Measurements from ENCODE around the gene POLD2.

The POLD2 gene

GRCh38 chr7:44150966-44151941 is 27.9 kb upstream of the POLD2 start:
- no peak for DNase-seq (ENCODE audit: extremely low read depth, low read depth)

GRCh38 chr7:44150466-44150832 is 27.1 kb upstream of the POLD2 start:
- no peak for TF ChIP-seq CTCF (IDR thresholded peaks at IDR 0.05; ENCODE audit: low read depth, low read length, missing control alignments)
- no peak for DNase-seq (ENCODE audit: extremely low read depth, low read depth)
- no peak overlapping the region for H3K4me3 ChIP-seq (replicated peaks; ENCODE audit: low read depth, low read length)

More at GRCh38 chr7:44150966-44151941, 27.9 kb upstream of the POLD2 start:
- H3K4me3 ChIP-seq (replicated peaks; ENCODE audit: low read depth, low read length), result no peak overlapping the region
- no peak for TF ChIP-seq CTCF (IDR thresholded peaks at IDR 0.05; ENCODE audit: low read depth, low read length, missing control alignments)

- no peak overlapping the region for H3K4me3 ChIP-seq (replicated peaks; ENCODE audit: low read depth, low read length)
- no peak for DNase-seq (ENCODE audit: extremely low read depth, low read depth)
- no peak for TF ChIP-seq CTCF (IDR thresholded peaks at IDR 0.05; ENCODE audit: low read depth, low read length, missing control alignments)
Measured at GRCh38 chr7:44149571-44150465, 26.5 kb upstream of the POLD2 start.

- no peak for TF ChIP-seq CTCF (IDR thresholded peaks at IDR 0.05; ENCODE audit: low read depth, low read length, missing control alignments)
Measured at GRCh38 chr7:44148961-44149536, 25.7 kb upstream of the POLD2 start.

GRCh38 chr7:44148166-44148565 is 24.8 kb upstream of the POLD2 start:
- no peak for DNase-seq (ENCODE audit: extremely low read depth, low read depth)
- no peak for TF ChIP-seq CTCF (IDR thresholded peaks at IDR 0.05; ENCODE audit: low read depth, low read length, missing control alignments)
- H3K4me3 ChIP-seq (replicated peaks; ENCODE audit: low read depth, low read length), result no peak overlapping the region

More at GRCh38 chr7:44148961-44149536, 25.7 kb upstream of the POLD2 start:
- H3K4me3 ChIP-seq (replicated peaks; ENCODE audit: low read depth, low read length), result no peak overlapping the region
- no peak for DNase-seq (ENCODE audit: extremely low read depth, low read depth)
